ENCODE data around the gene TSHZ3. TPM values are rescaled to one million over a fixed set of nuclear protein-coding genes. Genes with fewer than 3 reads are reported as not detected.

The TSHZ3 gene
- total RNA-seq, 4 donors from 2014 or later: 4.9 to 8.1 (median 7.5) TPM

- no peak for TF ChIP-seq CTCF (IDR thresholded peaks at IDR 0.05; ENCODE audit: low read depth)
Measured at GRCh38 chr19:31296741-31297390, 52.4 kb downstream of the TSHZ3 start.

- TF ChIP-seq CTCF (IDR thresholded peaks at IDR 0.05; ENCODE audit: low read depth): no peak
Measured at GRCh38 chr19:31294189-31294588, 55.0 kb downstream of the TSHZ3 start.

- TF ChIP-seq CTCF (IDR thresholded peaks at IDR 0.05; ENCODE audit: low read depth): no peak
Measured at GRCh38 chr19:31292639-31293185, 56.5 kb downstream of the TSHZ3 start.

- TF ChIP-seq CTCF (IDR thresholded peaks at IDR 0.05; ENCODE audit: low read depth): no peak
Measured at GRCh38 chr19:31290931-31291590, 58.2 kb downstream of the TSHZ3 start.

- no peak for TF ChIP-seq CTCF (IDR thresholded peaks at IDR 0.05; ENCODE audit: low read depth)
Measured at GRCh38 chr19:31289976-31290375, 59.3 kb downstream of the TSHZ3 start.

- no peak for TF ChIP-seq CTCF (IDR thresholded peaks at IDR 0.05; ENCODE audit: low read depth)
Measured at GRCh38 chr19:31289381-31289880, 59.8 kb downstream of the TSHZ3 start.

- no peak for TF ChIP-seq CTCF (IDR thresholded peaks at IDR 0.05; ENCODE audit: low read depth)
Measured at GRCh38 chr19:31286491-31286890, 62.7 kb downstream of the TSHZ3 start.
